Small intestine (tissue), 7 donors: ENCODE data around the gene ERC1. TPM values are rescaled to one million over a fixed set of nuclear protein-coding genes. Genes with fewer than 3 reads are reported as not detected.
"Not testable (repeated sequence)": the region's sequence is repeated elsewhere in the genome, so short reads cannot be mapped to it uniquely, and the experiment has no call there.

ENCODE experiments used
- DNase-seq, 2 donors: peaks; one replicate each; pipeline versions ENCODE4 v3.0.0 to v3.0.0-alpha.2; 2013
- FAIRE-seq: peaks from 2 replicates; lab custom pipeline; 2012; peaks lifted over from hg19 to GRCh38; lab: Jason Lieb, UNC
- H3K27ac ChIP-seq, 3 donors: one replicate each; pipeline ENCODE4 v1.5.1; 2013; ENCODE audit warnings: low read length in 2 of 3, mild to moderate bottlenecking in 2 of 3, control low read depth in 1 of 3, inconsistent platforms in 1 of 3, low read depth in 1 of 3, moderate library complexity in 1 of 3
- H3K27me3 ChIP-seq, 3 donors: one replicate each; pipeline ENCODE4 v1.6.1; 2013; ENCODE audit warnings: low read length in 3 of 3, inconsistent platforms in 1 of 3; ENCODE audit not compliant: control insufficient read depth in 3 of 3, insufficient read depth in 3 of 3
- H3K36me3 ChIP-seq, 3 donors: one replicate each; pipeline ENCODE4 v1.6.1; 2013; ENCODE audit warnings: low read length in 3 of 3, inconsistent platforms in 1 of 3, low read depth in 1 of 3, mild to moderate bottlenecking in 1 of 3, moderate library complexity in 1 of 3; ENCODE audit not compliant: control insufficient read depth in 3 of 3, insufficient read depth in 2 of 3
- H3K4me1 ChIP-seq, 3 donors: one replicate each; pipeline ENCODE4 v1.6.1; 2013; ENCODE audit warnings: low read length in 2 of 3, inconsistent platforms in 1 of 3, low read depth in 1 of 3, mild to moderate bottlenecking in 1 of 3, moderate library complexity in 1 of 3; ENCODE audit not compliant: control insufficient read depth in 3 of 3, insufficient read depth in 2 of 3
- H3K4me3 ChIP-seq, 3 donors: one replicate each; pipeline ENCODE4 v1.5.1; 2013; ENCODE audit warnings: low read length in 3 of 3, control low read depth in 1 of 3, inconsistent platforms in 1 of 3, low read depth in 1 of 3, mild to moderate bottlenecking in 1 of 3, moderate library complexity in 1 of 3
- H3K9me3 ChIP-seq, 2 donors: one replicate each; pipeline ENCODE4 v1.6.1; 2013; ENCODE audit warnings: low read depth in 1 of 2, low read length in 1 of 2; ENCODE audit not compliant: control insufficient read depth in 2 of 2, insufficient read depth in 1 of 2
- WGBS, 3 donors: extraction: QIAGEN DNeasy Blood & Tissue Kit; methylation state at CpG; one replicate each; pipeline ENCODE4 v1.1.7; 2013; 5-methylcytosine and 5-hydroxymethylcytosine counted together
- polyA plus RNA-seq, 4 donors: library from polyadenylated mRNA; stranded (reverse) in 3 of 4; unstranded in 1 of 4; fragments of 200-250 nt in 3 of 4; fragments of 120-200 nt in 1 of 4; gene quantifications; one replicate each; pipeline versions ENCODE4 v1.2.1 to v1.2.3, GENCODE V29; 2013
- donor health status: healthy with polysubstance abuse.
- donor health status: control.
- donor health status: control.
- donor health status: Bipolar disorder and iron deficiency.
- donor health status: healthy.

Gene ERC1
- polyA plus RNA-seq, 4 donors: 1.8 to 16.7 (median 6.1) TPM

GRCh38 chr12:1328391-1328790 is 337.4 kb downstream of the ERC1 start:
- Histone ChIP-seq H3K4me3 (no peak overlapping the region), H3K4me1 (peaks cover 0 to 7% (median 0%) of the 10 kb centered on the region in 3 donors), H3K36me3 (no peaks in the 10 kb centered on the region), H3K9me3 (no peaks in the 10 kb centered on the region), H3K27ac (no peak overlapping the region), H3K27me3 (no peaks in the 10 kb centered on the region)
- WGBS, 3 donors: 81 to 83% (median 83%) methylated on average over 8 of the region's 8 CpGs
- FAIRE-seq: no peak
- DNase-seq: no peak

- 28 to 52% (median 38%) methylated on average over 2 of the region's 2 CpGs for WGBS, 3 donors
- H3K36me3 ChIP-seq: no peaks in the 10 kb centered on the region
- H3K4me3 ChIP-seq: no peak overlapping the region
- H3K4me1 ChIP-seq: peaks cover 0 to 7% (median 0%) of the 10 kb centered on the region in 3 donors
- H3K27ac ChIP-seq: peak overlapping the region in 1 of 3 donors; percentile 9
- DNase-seq: peak; percentile 8 to 64
- H3K9me3 ChIP-seq: no peaks in the 10 kb centered on the region
- no peaks in the 10 kb centered on the region for H3K27me3 ChIP-seq
- no peak for FAIRE-seq
Observed at GRCh38 chr12:1329784-1330476, 338.9 kb downstream of the ERC1 start.

DNA sequence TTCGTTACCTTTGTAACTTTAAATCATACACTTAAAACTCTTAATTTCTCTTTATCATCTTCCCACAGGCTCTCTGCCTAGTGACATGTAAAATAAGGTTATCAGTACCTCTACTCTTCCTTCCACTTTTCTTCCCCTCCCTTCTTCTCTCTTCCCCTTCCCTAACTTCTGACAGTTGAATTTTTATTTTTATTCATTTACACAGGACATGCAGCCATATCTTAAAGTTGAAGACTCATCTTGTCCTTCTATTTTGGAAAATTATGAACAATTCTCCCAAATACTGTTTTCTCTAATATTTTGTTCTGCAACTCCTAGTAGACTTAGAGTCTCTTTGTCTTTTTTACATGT is 339.4 kb downstream of the ERC1 start:
- peaks cover 0 to 7% (median 0%) of the 10 kb centered on the region in 3 donors for H3K4me1 ChIP-seq
- FAIRE-seq: no peak
- no peaks in the 10 kb centered on the region for H3K27me3 ChIP-seq
- DNase-seq: no peak
- H3K27ac ChIP-seq: no peak overlapping the region
- H3K9me3 ChIP-seq: no peaks in the 10 kb centered on the region
- no peak overlapping the region for H3K4me3 ChIP-seq
- WGBS, 3 donors: 55 to 78% (median 66%) methylated on average over 1 of the region's 1 CpG
- no peaks in the 10 kb centered on the region for H3K36me3 ChIP-seq

DNA sequence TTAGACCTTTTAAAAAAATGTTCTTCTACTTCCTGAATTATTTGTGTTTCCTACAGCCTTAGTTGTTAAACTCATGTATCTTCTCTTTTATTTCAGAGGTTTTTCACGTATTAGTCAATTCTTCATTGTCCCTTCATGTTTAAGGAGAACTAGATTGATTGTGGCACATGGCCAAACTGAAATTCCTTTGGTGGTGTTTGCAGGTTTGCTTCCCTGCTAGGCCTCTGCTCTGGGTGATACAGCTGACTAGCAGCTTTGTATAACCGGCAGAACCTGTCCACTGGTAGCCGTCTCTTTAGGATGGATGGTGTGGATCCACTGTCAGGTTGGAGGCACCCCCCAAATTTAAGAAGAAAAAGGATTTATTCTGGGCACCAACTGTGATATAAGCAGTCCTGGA is 341.3 kb downstream of the ERC1 start:
- Histone ChIP-seq H3K36me3 (no peaks in the 10 kb centered on the region), H3K4me3 (no peak overlapping the region), H3K27ac (no peak overlapping the region), H3K4me1 (peaks cover 0 to 7% (median 0%) of the 10 kb centered on the region in 3 donors), H3K9me3 (no peaks in the 10 kb centered on the region), H3K27me3 (no peaks in the 10 kb centered on the region)
- no peak for FAIRE-seq
- 23 to 60% (median 36%) methylated on average over 3 of the region's 3 CpGs for whole genome bisulfite sequencing, 3 donors
- DNase-seq: peak in 1 of 2 donors; percentile 54

GRCh38 chr12:1338483-1339177 is 347.6 kb downstream of the ERC1 start:
- H3K4me3 ChIP-seq: no peak overlapping the region
- peak in 1 of 2 donors; percentile 8 for DNase-seq
- H3K27ac ChIP-seq: no peak overlapping the region
- H3K27me3 ChIP-seq: no peaks in the 10 kb centered on the region
- peaks cover 0 to 7% (median 4%) of the 10 kb centered on the region in 3 donors for H3K4me1 ChIP-seq
- peaks cover 0 to 4% (median 0%) of the 10 kb centered on the region in 3 donors for H3K36me3 ChIP-seq
- no peak for FAIRE-seq
- no peaks in the 10 kb centered on the region for H3K9me3 ChIP-seq
- whole genome bisulfite sequencing, 3 donors: 71 to 83% (median 73%) methylated on average over 10 of the region's 10 CpGs

GRCh38 chr12:1339178-1339541 is 348.1 kb downstream of the ERC1 start:
- not testable (repeated sequence) for H3K4me3 ChIP-seq, H3K36me3 ChIP-seq, FAIRE-seq, H3K4me1 ChIP-seq, H3K27me3 ChIP-seq, H3K9me3 ChIP-seq, DNase-seq, H3K27ac ChIP-seq
- 60 to 88% (median 64%) methylated on average over 6 to 8 of the region's 8 CpGs for WGBS, 3 donors

DNA sequence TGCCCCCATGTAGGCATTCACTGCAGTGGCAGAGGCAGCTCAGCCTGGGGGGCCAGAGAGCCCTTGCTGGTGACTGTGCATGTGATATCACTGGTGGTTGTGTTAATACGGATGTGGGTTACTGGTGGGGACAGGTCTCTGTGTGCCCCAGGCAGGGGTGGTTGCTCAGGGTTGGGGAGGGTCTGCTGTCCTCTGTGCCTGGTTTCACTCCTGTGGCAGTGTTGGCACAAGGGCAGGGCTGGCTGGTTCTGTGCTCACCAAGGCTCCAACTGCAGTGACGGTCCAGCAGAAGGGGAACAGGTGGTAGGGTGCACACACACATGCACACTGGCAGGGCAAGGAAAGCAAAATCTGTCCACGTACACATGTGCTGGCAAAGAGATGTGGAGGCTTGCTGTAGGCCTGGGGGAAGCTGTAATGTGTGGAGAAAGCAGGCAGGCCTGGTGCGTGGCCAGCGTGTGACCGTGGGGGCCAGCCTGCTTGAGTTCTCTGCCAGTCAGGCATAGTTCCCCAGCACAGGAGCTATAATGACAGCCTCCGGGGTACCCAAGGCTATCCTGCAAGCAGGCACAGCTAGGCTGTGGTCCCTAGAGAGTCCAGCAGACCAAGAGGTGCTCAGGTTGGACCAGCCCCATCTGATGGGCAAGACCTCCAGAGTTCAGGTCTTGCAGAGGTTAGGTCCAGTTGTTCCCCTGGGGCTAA is 348.7 kb downstream of the ERC1 start:
- 84 to 94% (median 90%) methylated on average over 7 of the region's 7 CpGs for WGBS, 3 donors
- H3K27ac ChIP-seq: no peak overlapping the region
- no peaks in the 10 kb centered on the region for H3K27me3 ChIP-seq
- no peak for FAIRE-seq
- no peak overlapping the region for H3K4me3 ChIP-seq
- no peaks in the 10 kb centered on the region for H3K9me3 ChIP-seq
- DNase-seq: no peak
- H3K4me1 ChIP-seq: peaks cover 0 to 7% (median 4%) of the 10 kb centered on the region in 3 donors
- peaks cover 0 to 4% (median 0%) of the 10 kb centered on the region in 3 donors for H3K36me3 ChIP-seq

DNA sequence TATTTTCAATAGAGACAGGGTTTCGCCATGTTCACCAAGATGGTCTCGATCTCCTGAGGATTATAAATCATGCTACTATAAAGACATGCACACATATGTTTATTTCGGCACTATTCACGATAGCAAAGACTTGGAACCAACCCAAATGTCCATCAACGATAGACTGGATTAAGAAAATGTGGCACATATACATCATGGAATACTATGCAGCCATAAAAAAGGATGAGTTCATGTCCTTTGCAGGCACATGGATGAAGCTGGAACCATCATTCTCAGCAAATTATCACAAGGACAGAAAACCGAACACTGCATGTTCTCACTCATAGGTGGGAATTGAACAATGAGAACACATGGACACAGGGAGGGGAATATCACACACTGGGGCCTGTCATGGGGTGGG is 350.2 kb downstream of the ERC1 start:
- not testable (repeated sequence) for FAIRE-seq, DNase-seq, H3K27me3 ChIP-seq, H3K9me3 ChIP-seq, H3K4me3 ChIP-seq, H3K4me1 ChIP-seq, H3K36me3 ChIP-seq, H3K27ac ChIP-seq
- whole genome bisulfite sequencing, 3 donors: 87 to 89% (median 87%) methylated on average over 6 of the region's 6 CpGs
